ENCODE results near the gene MYB. TPM values are rescaled to one million over a fixed set of nuclear protein-coding genes. Genes with fewer than 3 reads are reported as not detected.

MYB gene
- total RNA-seq, 1 experiment from 2014 or later, result 3.7 TPM

DNA sequence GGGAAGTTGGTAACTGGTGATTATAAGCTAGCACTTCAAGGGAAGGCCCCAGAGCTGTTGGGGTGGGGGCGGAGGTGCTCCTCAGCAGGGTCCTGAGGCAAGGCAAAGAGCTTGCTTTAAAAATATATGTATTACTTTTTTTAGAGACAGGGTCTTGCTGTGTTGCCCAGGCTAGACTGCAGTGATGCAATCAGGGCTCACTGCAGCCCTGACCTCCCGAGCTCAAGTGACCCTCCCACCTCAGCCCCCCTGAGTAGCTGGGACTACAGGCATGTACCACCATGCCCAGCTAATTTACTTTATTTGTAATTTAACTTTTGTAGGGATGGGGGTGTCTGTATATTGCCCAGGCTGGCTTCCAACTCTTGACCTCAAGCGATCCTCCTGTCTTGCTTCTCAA is 87.2 kb downstream of the MYB start:
- CTCF ChIA-PET, result no interaction called here
- H2AFZ ChIP-seq (ENCODE audit: low read depth, low read length, poor library complexity, severe bottlenecking), result no peak overlapping the region
- no peaks in the 10 kb centered on the region for H3K36me3 ChIP-seq (ENCODE audit: control insufficient read depth in 1 of 2, insufficient read depth in 2 of 2, low read length in 2 of 2)
- H3K9me2 ChIP-seq (ENCODE audit: insufficient read depth), result no peaks in the 10 kb centered on the region
- intact Hi-C loops (cut with micrococcal nuclease), result no loop called here
- H4K20me1 ChIP-seq (ENCODE audit: insufficient read depth), result no peaks in the 10 kb centered on the region
- POLR2A ChIA-PET, result no interaction called here
- H3K9me3 ChIP-seq (ENCODE audit: control insufficient read depth in 1 of 2, insufficient read depth in 1 of 2, low read depth in 1 of 2, low read length in 2 of 2), result no peaks in the 10 kb centered on the region
- DNase-seq (ENCODE audit: low read depth, low spot score), result no peak
- H3K9ac ChIP-seq (ENCODE audit: low read length), result no peak overlapping the region
- no peak for TF ChIP-seq FOSL1 (IDR thresholded peaks at IDR 0.05; ENCODE audit: low read depth)
- TF ChIP-seq, protein P1, sequence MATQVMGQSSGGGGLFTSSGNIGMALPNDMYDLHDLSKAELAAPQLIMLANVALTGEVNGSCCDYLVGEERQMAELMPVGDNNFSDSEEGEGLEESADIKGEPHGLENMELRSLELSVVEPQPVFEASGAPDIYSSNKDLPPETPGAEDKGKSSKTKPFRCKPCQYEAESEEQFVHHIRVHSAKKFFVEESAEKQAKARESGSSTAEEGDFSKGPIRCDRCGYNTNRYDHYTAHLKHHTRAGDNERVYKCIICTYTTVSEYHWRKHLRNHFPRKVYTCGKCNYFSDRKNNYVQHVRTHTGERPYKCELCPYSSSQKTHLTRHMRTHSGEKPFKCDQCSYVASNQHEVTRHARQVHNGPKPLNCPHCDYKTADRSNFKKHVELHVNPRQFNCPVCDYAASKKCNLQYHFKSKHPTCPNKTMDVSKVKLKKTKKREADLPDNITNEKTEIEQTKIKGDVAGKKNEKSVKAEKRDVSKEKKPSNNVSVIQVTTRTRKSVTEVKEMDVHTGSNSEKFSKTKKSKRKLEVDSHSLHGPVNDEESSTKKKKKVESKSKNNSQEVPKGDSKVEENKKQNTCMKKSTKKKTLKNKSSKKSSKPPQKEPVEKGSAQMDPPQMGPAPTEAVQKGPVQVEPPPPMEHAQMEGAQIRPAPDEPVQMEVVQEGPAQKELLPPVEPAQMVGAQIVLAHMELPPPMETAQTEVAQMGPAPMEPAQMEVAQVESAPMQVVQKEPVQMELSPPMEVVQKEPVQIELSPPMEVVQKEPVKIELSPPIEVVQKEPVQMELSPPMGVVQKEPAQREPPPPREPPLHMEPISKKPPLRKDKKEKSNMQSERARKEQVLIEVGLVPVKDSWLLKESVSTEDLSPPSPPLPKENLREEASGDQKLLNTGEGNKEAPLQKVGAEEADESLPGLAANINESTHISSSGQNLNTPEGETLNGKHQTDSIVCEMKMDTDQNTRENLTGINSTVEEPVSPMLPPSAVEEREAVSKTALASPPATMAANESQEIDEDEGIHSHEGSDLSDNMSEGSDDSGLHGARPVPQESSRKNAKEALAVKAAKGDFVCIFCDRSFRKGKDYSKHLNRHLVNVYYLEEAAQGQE (IDR thresholded peaks at IDR 0.05; ENCODE audit: low read depth), result no peak
- TF ChIP-seq CTCF (IDR thresholded peaks at IDR 0.05 in 2 of 3, conservative IDR thresholded peaks at IDR 0.05 in 1 of 3; ENCODE audit: borderline replicate concordance in 1 of 3, insufficient read depth in 1 of 3, low read depth in 2 of 3, low read length in 2 of 3), result no peak
- no peak for TF ChIP-seq RAD21 (IDR thresholded peaks at IDR 0.05; ENCODE audit: low read depth)
- TF ChIP-seq ELF1 (IDR thresholded peaks at IDR 0.05; ENCODE audit: borderline replicate concordance, low read depth), result no peak
- no peak for TF ChIP-seq CEBPB (IDR thresholded peaks at IDR 0.05; ENCODE audit: low read depth)
- no peak for TF ChIP-seq YY1 (IDR thresholded peaks at IDR 0.05; ENCODE audit: extremely low read depth, insufficient replicate concordance, low read depth, low read length)
- TF ChIP-seq POLR2A (IDR thresholded peaks at IDR 0.05; ENCODE audit: borderline replicate concordance, extremely low read depth, insufficient read depth, insufficient read length), result no peak
- no peak for TF ChIP-seq EZH2phosphoT487 (IDR thresholded peaks at IDR 0.05; ENCODE audit: borderline replicate concordance)
- no peak for TF ChIP-seq POLR2AphosphoS5 (IDR thresholded peaks at IDR 0.05; ENCODE audit: low read depth, low read length)
- no peak for TF ChIP-seq SP1 (IDR thresholded peaks at IDR 0.05; ENCODE audit: low read depth)
- no peak for TF ChIP-seq ZNF274 (IDR thresholded peaks at IDR 0.05; ENCODE audit: low read depth, low read length)
- no peak for TF ChIP-seq TCF7L2 (IDR thresholded peaks at IDR 0.05; ENCODE audit: borderline replicate concordance, extremely low read depth, insufficient read depth, insufficient read length)
- TF ChIP-seq EZH2 (IDR thresholded peaks at IDR 0.05), result no peak
- TF ChIP-seq, protein P2, sequence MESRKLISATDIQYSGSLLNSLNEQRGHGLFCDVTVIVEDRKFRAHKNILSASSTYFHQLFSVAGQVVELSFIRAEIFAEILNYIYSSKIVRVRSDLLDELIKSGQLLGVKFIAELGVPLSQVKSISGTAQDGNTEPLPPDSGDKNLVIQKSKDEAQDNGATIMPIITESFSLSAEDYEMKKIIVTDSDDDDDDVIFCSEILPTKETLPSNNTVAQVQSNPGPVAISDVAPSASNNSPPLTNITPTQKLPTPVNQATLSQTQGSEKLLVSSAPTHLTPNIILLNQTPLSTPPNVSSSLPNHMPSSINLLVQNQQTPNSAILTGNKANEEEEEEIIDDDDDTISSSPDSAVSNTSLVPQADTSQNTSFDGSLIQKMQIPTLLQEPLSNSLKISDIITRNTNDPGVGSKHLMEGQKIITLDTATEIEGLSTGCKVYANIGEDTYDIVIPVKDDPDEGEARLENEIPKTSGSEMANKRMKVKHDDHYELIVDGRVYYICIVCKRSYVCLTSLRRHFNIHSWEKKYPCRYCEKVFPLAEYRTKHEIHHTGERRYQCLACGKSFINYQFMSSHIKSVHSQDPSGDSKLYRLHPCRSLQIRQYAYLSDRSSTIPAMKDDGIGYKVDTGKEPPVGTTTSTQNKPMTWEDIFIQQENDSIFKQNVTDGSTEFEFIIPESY (IDR thresholded peaks at IDR 0.05; ENCODE audit: extremely low read depth, insufficient replicate concordance, low read length), result no peak
- no peak for TF ChIP-seq SIN3A (IDR thresholded peaks at IDR 0.05; ENCODE audit: low read depth)
- no peak for TF ChIP-seq ZFX (IDR thresholded peaks at IDR 0.05)
- no peak for TF ChIP-seq MAX (IDR thresholded peaks at IDR 0.05)
- TF ChIP-seq, protein P3, sequence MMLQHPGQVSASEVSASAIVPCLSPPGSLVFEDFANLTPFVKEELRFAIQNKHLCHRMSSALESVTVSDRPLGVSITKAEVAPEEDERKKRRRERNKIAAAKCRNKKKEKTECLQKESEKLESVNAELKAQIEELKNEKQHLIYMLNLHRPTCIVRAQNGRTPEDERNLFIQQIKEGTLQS (IDR thresholded peaks at IDR 0.05), result no peak
- no TSS peak for BruUV-seq (replicated peaks)
- H3K4me1 ChIP-seq (ENCODE audit: control insufficient read depth in 1 of 2, insufficient read depth in 2 of 2, low read length in 2 of 2), result no peaks in the 10 kb centered on the region
- no peak overlapping the region for H3K27ac ChIP-seq (ENCODE audit: low read depth, low read length)
- no peak overlapping the region for H3K4me3 ChIP-seq (replicated peaks in 1 of 2; ENCODE audit: low read depth in 1 of 2, low read length in 2 of 2)
- no peaks in the 10 kb centered on the region for H3K27me3 ChIP-seq (ENCODE audit: insufficient read depth, low read length)
- RAD21 ChIA-PET (ENCODE audit: low non-redundant PET in 1 of 2, low total read pairs in 2 of 2, uncharacterized antibody in 2 of 2, unreplicated experiment in 2 of 2), result no interaction called here
- H3K79me2 ChIP-seq (ENCODE audit: insufficient read depth, low read length), result no peaks in the 10 kb centered on the region
- H3K4me2 ChIP-seq (ENCODE audit: low read length), result no peak overlapping the region
- no peak for ATAC-seq
